ENCODE results near the gene NAA80.
"Not testable (repeated sequence)": the region's sequence is repeated elsewhere in the genome, so short reads cannot be mapped to it uniquely, and the experiment has no call there.

Gene NAA80

GRCh38 chr3:50312041-50312440, 12.8 kb upstream of the NAA80 start:
- DNase-seq: not testable (repeated sequence)

- no peak for DNase-seq
Measured at GRCh38 chr3:50304601-50305000, 5.4 kb upstream of the NAA80 start.

- no peak for DNase-seq
Measured at GRCh38 chr3:50303013-50303815, 4.0 kb upstream of the NAA80 start, which contains the start of gene HYAL1. HYAL1 (minus strand) TSS chr3:50303574; CDS start chr3:50302956, 618 bp downstream.

GRCh38 chr3:50302095-50303012, 3.1 kb upstream of the NAA80 start:
- DNase-seq: no peak

GRCh38 chr3:50300681-50301254, 1.6 kb upstream of the NAA80 start:
- no peak for DNase-seq

GRCh38 chr3:50299929-50300680, 900 bp upstream of the NAA80 start:
- DNase-seq: peak; percentile 91 to 93

- no peak for DNase-seq
Measured at GRCh38 chr3:50299638-50299928, 378 bp upstream of the NAA80 start.

- peak in 1 of 2 donors; percentile 27 for DNase-seq
Measured at GRCh38 chr3:50297896-50298725, 1.1 kb downstream of the NAA80 start.

- DNase-seq: no peak
Measured at GRCh38 chr3:50297384-50297775, 1.8 kb downstream of the NAA80 start.

- no peak for DNase-seq
Measured at GRCh38 chr3:50296721-50297383, 2.4 kb downstream of the NAA80 start.

- no peak for DNase-seq
Measured at GRCh38 chr3:50295553-50296431, 3.4 kb downstream of the NAA80 start.

- DNase-seq: no peak
Measured at GRCh38 chr3:50294492-50295403, 4.5 kb downstream of the NAA80 start.

- no peak for DNase-seq
Measured at GRCh38 chr3:50294089-50294488, 5.1 kb downstream of the NAA80 start.

GRCh38 chr3:50293079-50293801, 6.0 kb downstream of the NAA80 start:
- DNase-seq: no peak

GRCh38 chr3:50292159-50293078, 6.8 kb downstream of the NAA80 start, which contains the start of gene IFRD2:
IFRD2 (minus strand) TSS chr3:50292429; CDS start chr3:50292274, 155 bp downstream.
- DNase-seq: peak; percentile 98

GRCh38 chr3:50290161-50290641, 9.0 kb downstream of the NAA80 start:
- DNase-seq: no peak

GRCh38 chr3:50289130-50289529, 10.1 kb downstream of the NAA80 start:
- no peak for DNase-seq

Data from inflammatory macrophage (primary cell).